GM12872 (cell line): Measurements from ENCODE around the gene ZNF181.

ENCODE experiments used
- TF ChIP-seq, protein P1 (sequence below): IDR thresholded peaks from 3 replicates; pipeline ENCODE4 v1.5.1; 2011; ENCODE audit warnings: low read depth, mild to moderate bottlenecking, low read length, moderate library complexity; ENCODE audit not compliant: insufficient read depth

Gene ZNF181

GRCh38 chr19:34731964-34732363, 2.1 kb upstream of the ZNF181 start:
- TF ChIP-seq, protein P1, sequence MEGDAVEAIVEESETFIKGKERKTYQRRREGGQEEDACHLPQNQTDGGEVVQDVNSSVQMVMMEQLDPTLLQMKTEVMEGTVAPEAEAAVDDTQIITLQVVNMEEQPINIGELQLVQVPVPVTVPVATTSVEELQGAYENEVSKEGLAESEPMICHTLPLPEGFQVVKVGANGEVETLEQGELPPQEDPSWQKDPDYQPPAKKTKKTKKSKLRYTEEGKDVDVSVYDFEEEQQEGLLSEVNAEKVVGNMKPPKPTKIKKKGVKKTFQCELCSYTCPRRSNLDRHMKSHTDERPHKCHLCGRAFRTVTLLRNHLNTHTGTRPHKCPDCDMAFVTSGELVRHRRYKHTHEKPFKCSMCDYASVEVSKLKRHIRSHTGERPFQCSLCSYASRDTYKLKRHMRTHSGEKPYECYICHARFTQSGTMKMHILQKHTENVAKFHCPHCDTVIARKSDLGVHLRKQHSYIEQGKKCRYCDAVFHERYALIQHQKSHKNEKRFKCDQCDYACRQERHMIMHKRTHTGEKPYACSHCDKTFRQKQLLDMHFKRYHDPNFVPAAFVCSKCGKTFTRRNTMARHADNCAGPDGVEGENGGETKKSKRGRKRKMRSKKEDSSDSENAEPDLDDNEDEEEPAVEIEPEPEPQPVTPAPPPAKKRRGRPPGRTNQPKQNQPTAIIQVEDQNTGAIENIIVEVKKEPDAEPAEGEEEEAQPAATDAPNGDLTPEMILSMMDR, result no peak

GRCh38 chr19:34732612-34733211, 1.3 kb upstream of the ZNF181 start:
- TF ChIP-seq, protein P1, result no peak

DNA sequence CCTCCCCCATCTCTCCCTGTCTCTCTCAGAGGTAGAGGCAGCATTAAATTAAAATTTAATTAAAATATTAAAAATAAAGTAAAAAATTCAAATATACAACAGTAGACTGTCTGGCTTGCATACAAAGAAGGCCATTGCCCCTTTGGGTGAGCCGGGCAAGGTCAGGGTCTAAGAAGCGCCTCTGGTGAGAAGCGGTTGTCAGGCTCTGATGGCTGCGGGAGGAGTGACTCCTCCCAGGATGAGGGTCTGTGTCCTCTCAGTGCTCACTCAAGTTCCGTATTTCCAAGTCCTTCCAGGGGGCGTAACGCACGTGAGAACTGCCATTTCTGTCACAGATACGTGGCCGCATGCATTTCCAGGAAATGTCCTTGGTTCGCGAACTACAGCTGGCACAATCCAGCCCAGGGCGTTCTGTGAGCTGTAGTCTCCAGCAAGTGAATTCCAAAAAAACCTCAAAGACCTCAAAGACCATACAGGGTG, 737 bp upstream of the ZNF181 start:
- TF ChIP-seq, protein P1, result no peak

DNA sequence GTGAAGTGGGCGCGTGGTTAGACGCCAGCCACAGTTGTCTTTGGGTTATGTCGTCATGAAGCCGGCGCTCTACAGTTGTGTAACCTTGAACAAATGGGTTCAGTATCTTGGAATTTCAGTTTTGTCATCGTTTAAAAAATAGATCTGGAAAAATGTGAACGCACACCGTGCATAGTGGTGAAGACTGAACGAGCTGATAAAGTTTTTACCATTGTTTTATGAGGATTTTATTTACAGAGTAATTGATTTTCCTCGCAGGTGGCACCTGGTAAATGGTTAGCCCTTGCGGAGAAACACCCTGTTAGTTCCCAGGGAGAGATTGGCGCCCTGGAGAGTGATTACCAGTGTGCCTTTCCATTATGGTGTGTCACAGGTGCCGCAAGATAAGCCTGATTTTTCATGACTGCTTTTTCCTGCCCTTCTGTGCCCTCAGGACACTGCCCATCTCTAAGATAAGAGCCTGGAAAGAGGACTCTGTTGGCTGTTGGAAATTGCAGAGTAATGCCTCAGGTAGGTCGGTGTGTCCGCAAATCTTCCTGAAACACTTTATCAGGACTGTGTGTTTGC, 577 bp downstream of the ZNF181 start:
- TF ChIP-seq, protein P1, result no peak

- TF ChIP-seq, protein P1, result no peak
Measured at GRCh38 chr19:34744896-34745690, 11.1 kb downstream of the ZNF181 start.

DNA sequence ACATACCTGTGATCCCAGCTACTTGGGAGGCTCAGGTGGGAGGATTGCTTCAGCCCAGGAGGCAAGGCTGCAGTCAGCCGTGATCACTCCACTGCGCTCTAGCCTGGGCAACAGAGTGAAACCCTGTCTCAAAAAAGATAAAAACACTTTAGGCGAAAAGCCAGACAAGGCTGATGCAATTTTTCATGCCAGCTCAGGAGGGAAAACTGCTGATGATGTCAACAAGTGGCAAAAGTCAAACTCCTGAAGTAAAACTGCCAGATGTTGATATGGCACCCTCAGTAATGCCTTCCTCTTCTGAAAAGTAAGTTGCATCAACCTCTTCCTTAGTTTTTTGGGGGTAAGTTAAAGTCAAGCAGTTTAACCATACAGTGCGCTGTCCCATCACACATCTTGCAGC, 23.4 kb downstream of the ZNF181 start:
- TF ChIP-seq, protein P1, result no peak

DNA sequence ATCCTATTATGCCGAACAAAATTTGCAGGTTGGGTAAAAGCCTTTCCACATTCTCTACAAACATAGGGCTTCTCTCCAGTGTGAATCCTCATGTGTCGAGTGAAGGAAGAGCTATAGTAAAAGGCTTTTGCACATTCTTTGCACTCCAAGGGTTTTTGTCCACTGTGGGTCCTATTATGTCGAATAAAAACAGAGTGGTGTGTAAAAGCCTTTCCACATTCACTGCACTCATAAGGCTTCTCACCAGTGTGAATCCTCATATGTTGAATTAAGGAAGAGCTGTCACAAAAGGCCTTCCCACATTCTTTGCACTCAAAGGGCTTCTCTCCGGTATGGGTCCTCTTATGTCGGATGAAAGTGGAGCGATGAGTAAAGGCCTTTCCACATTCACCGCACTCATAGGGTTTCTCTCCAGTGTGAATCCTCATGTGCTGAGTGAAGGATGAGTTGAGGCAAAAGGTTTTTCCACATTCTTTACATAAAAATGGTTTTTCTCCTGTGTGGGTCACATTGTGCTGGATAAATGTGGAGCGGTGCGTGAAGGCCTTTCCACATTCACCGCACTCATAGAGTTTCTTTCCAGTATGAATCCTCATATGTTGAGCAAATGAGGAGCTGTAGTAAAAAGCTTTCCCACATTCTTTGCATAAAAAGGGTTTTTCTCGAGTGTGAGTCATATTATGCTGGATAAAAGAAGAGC, 25.3 kb downstream of the ZNF181 start:
- TF ChIP-seq, protein P1, result no peak
